NCI-H2171 treated with DMSO at 0.1 percent for 48 hours (cell line): ENCODE measurements around the gene CPNE4.

Source experiments
- DNase-seq: peaks from one replicate; lab custom pipeline; 2025; lab: John Stamatoyannopoulos, UW

The CPNE4 gene

DNA sequence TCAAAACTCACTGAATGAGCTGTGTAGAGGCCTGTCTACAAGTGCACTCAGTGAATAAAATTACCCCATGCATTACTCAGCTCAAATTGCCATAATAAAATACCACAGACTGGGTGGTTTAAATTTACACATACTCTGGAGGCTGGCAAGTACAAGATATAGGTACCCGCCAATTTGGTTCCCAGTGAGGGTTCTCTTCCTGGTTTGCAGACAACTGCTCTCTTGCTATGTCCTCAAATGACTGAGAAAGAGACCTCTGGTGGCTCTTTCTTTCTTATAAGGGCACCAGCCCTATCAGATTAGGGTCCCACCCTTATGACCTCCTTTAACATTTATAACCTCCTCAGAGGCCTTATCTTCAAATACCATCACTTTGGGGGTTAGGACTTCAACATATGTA, 237.0 kb downstream of the CPNE4 start:
- no peak for DNase-seq

DNA sequence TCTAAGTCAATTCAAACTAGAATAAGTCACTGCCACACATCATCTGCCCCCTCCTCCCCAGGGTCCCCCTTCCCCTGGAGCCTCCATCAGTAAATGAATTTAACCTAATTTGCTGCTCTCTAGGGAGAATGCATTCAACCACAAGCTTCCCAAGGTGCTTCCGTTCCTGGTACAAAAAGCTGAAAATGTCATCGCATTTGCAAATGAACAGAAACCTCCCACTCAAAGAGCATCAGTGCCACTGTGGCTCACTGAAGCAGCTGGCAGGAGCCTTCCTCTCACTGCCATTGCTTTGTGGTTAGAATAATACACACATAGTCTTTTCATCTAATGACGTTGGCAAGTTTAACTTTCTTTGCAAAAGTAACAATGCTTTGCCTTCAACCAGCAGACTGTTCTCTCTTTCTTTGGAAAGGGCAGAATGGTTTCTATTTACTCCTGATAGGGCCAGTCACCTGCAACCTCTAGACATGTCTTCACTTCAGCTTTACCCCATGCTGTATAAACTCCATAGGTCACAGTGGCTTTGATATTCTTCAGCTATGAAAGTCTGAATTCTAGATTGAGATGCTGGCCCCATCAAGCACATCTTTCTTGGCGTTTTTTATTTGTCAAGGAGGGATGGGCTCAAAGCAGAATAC, 238.1 kb downstream of the CPNE4 start:
- no peak for DNase-seq

DNA sequence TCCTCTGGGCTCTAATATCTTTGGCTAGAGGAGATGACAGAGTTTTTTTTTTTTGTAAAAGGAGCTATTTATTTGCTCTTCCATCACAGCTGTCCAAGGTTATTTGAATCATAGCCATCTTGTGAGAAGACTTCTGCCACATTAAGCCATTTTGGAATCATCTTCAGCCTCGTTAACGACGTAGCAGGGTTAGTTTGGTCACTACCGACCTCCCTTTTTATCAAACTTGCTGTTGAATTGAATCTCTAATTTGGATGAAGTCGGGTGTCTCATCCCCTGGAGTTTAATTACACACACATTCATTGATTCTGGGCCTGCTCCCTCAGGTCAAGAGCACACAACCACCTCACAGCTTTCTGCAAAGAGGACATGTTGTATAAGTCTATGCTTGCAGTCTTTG, 238.7 kb downstream of the CPNE4 start:
- no peak for DNase-seq

DNA sequence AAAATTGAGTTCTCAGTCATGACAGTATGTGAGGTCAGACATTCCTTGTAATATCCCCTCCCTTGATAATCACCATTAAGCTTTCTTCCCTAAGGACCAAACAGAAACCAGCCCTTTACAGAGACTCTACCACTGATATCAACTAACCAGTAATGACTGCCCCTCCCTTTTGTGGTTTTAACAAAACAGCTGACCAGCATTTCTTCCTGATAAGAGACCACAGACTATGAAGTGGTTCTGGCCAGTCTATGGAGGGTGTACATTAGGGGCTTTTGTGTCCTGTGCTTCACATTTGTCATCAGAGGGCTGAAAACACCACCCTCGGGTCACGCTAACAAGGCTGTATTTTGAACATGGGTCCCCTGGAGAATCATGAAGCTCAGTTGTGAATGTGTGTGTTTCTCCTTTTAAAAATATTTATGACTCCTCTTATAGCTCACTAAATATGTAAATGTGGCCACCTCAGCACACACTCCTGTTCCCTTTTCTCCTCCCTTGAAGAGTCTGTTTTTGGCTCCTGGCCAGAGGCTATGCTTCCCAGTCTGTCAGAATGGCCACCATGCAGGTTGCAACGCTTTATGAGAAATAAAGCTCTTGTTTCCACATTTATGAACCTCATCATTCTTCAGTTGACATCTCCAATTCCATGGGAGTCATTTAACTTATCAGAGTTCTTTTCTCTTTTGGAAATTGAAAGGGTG, 239.3 kb downstream of the CPNE4 start:
- no peak for DNase-seq

DNA sequence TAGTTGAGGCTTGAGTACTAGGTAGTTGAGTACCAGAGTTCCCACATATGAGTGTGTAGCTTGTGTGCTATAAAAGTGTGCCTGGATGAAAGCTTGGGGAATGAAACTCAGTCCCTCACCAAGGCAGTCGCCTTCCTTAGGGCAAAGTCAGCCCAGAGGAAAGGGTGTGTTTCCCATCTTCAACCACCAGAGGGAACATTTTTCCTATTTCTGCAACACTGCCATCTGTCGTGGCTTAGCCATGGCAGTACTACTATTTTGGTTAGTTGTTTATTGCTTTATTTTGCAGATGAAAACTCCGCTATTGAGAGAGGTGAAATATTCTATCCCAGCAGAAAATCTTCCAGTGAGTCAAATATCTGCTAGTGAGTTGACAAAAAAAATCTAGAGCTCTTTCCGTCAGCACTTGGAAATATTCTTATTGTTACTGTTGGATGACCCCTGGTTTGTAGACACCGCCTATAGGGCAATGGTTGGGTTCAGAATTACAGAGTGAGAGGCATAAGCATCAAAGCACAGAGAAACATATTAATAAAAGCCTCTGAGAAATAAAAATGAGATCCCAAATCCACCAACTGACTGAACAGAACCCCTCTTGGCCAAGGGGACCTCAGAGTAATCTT, 239.9 kb downstream of the CPNE4 start:
- peak; percentile 63 for DNase-seq

DNA sequence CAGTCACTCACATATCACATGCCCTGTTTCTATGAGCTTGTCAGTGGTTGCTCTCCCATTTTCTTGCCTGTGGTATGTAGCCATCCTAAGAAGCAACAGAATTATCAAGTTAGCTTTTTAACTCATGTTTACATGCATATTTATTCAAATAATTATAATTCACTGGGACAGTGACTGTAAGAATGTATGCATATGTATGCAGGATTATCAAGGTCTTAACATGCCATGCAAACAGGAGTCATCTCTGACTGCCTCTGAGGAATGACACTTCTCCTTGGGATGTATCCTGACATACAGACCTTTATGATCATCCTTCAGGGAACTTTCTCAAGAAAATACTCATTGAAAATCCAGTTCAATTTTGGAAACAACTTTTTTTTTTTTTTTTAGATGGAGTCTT, 240.9 kb downstream of the CPNE4 start:
- DNase-seq: no peak

DNA sequence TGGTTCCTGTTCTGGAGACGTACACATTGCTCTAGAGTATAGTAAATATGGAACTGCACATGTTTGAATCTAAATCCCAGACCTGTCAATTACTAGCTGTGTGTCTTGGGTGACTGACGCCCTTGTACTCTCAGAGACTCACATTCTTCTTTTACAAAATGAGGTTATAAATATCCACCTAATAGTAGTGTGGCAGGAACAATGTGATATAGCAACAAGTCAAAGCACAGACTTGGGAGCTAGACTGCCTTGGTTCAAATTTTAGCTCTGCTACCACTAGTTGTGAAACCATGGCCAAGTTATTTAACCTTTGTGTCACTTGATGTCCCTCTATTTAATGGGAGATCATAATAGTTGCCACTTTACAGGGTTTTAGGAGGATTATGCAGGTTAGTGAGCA, 245.6 kb downstream of the CPNE4 start:
- DNase-seq: no peak

DNA sequence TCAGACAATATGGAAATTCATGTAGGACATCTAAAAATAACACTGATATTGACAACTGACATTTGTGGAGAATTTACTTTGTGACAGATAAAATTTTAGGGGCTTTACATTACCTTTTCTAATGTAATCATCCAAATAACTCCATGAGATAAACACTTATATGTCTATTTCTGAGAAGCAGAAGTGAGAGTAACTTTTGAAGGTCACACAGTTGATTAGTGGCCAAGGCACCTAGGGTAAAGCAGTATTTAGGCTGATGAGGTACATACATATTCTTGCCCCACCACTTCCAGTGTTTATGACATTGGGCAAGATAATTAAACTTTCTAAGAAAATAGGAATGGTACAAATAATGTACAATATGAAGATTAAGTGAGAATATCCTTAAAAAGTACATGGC, 248.4 kb downstream of the CPNE4 start:
- no peak for DNase-seq

DNA sequence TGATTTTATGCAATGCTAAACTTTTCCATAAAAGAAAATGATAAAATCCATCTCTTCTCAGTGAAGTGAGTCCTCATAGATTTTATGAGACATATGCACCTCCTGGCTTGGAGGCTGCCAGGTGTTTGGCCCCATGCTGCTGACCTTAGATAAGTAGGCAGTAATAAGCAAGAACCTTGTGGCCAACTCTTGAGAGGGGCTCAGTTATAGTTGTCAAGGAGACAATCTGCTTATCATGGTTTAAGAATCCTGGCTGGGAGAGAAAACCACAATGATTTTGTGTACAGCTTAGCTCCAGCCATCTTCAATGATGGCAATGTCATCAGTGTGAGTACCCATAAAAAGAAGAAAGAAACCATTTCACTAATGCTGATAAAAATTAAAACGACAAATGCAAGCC, 252.1 kb downstream of the CPNE4 start:
- no peak for DNase-seq

DNA sequence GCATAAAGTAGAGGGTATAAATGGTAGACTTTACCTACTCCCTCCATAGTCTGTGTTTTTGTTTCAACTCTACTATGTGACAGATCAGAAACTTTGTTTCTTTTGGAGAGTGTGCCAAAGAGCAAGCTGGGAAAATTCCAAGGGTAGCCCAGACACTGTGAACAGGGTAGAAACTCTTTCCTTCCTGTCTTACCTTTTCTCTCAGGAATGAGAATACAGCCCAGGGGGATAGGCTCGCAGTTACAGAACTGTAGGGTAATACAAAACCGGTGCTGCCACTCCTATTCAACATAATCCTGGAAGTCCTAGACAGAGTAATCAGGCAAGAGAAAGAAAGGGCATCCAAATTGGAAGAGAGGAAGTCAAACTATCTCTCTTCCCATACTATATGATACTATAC, 256.3 kb downstream of the CPNE4 start:
- DNase-seq: no peak

DNA sequence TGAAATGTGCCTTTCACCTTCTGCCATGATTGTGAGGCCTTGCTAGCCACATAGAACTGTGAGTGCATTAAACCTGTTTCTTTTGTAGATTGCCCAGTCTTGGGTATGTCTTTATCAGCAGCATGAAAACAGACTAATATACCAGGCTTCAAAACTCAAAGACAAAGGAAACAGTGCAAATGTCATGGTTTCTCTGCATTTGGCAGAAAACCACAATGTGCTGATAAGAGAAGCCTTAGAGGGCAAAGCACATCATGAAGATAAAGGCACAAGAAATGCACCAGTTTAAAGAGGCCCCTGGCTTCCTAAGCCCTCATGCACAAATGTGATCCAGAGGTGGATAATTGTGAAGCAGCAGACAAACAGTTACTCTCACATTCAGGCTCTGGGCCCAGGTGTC, 259.2 kb downstream of the CPNE4 start:
- DNase-seq: no peak

DNA sequence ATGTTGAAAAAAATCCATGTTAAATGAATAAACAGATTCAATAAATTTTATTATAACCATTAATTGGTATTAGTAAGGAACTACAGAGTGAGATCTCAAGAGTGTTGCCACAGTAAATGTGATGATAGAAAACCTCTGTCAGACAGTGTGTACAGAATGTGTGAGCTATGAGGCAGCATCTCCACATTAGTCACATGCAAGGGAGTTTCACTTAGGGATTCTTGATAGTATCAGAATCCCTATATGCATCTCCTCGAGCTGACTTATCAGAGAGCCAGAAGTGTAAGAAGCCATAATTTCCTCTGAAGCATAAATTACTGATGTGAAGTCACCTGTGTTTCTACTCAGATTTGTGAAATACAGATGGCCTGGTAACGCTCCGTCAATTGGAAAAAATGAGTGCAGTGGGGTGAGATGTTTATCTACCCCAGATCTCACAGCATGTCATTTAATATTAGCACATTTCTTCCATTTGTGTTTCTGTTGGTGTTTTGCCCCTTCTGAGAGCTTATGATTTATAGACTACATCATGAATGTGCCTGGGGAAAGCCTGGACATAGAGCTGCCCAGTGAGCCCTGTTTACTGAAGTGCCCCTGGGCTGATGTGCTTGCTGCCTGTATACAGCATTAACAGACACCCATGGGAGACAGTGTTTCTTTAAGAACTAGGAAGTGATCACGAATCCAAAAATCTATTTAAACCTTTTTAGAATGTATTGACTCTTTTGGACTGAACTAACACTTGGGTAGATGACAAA, 262.4 kb downstream of the CPNE4 start:
- peak; percentile 91 for DNase-seq

DNA sequence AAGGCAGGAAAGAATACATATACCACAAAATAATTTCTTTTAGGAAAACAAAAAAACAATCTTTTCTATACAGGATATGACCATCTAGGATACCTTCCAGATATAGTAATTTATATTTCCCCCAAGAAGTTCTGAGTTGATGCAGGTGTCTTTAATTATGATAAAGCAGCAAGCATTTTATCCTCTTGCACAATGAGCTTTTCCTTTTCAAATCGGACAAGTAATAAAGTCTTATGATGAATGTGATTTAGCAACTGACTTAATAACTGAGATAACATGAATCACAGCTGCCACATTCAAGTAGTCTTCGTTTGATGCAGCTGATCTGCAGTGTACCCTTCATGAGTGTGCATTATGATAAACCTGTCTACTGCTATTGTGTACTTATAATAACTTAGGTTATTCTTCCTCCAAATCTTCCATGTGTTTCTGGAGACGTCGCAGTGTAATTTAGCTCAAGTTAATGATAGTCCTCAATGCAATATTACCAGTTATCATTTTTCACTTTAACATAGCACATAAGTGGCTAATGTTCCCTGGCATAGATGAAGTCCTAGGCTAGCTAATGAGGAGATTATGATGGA, 271.7 kb downstream of the CPNE4 start:
- no peak for DNase-seq

DNA sequence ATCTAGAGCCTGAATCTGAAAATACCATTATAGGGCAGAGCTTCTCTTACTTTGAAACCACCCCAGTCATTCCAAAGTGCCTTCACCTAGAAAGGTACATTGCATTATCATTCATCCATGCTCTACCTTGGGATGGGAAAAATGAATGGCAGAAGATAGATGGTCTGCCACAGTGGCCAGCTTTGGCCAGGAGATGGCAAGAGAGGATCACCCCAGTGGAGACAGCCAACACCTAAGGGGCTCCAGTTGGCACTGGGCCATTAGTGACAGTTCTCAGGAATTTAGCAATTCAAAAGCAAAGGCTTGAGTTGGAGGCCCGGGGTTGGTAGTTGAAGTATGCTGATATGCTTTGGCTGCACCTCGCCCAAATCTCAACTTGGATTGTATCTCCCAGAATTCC, 278.4 kb downstream of the CPNE4 start:
- DNase-seq: no peak

DNA sequence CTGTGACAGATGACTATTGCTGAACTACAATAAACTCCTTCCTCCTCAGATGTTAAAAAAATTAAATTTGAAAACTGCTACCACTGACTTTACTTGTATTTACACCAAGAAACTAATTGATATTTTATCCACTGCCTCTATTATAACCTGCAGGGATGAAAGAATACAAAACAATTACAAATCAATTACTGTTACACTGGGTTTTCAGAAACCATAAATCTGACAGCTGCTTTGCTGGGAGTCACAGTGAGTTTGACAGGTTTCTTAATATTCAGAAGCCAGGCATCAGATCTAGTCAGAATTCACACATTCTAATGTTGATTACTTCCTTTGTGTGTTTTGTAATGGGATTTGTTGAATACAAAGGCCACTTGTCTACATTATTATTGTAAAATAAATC, 279.4 kb downstream of the CPNE4 start:
- DNase-seq: no peak

DNA sequence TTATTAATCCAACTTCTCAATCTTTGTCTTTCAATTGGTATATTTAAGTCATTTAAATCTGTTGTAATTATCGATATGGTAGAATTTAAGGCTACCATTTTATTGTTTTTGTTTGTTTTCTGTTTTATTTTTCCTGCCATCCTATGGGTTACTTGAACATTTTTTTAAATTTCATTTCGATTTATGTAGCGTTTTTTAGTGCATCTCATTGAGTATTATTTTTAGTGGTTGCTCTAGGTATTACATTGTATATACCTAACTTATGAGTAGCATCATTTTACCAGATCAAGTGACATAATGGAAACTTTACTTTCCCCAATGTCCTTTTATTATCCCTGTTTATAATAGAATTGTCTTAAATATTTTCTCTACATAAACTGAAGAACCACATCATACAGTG, 284.6 kb downstream of the CPNE4 start:
- no peak for DNase-seq

DNA sequence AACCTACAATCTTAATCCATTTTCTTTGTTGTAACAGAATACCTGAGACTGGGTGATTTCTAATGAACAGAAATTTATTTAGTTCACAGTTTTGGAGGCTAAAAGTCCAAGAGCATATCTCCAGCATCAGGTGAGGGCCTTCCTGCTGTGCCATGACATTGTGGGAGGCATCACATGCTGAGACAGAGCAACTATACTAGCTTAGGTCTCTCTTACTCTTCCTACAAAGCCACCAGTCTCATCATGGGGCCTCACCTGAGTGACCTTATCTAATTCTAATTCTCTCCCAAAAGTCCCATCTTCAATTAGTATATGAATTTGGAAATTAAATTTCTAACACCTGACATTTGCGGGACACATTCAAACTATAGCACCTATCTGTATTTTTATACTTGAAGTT, 285.0 kb downstream of the CPNE4 start:
- no peak for DNase-seq

DNA sequence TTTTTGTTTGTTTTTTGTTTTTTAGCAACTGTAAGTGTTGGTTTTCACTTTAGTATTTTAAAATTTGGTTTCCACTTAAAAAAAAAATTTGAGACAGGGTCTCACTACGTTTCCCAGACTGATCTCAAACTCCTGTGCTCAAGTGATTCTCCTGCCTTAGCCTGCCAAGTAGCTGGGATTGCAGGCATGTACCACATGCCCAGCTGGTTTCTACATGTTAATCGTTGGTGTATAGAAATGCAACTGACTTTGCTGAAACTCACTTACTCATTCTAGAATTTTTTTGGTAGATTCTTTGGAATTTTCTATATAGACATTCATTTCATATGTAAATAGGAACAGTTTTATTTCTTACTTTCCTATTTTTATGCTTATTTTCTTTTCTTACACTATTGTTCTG, 287.3 kb downstream of the CPNE4 start:
- no peak for DNase-seq

DNA sequence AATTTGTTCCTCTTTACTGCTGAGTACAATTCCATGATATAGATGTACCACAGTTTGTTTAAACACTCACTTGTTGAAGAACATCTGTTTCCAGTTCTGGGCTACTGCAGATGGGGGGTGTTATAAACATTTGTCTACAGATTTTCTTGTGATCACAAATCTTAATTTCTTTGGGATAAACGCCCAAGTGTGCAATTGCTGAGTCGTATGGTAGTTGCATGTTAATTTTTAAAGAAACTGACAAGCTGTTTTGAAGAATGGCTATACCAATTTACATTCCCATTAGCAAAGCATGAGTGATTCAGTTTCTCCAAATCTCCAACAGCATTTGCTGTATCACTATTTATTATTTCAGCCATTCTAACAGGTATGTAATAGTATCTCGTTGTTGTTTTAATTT, 290.0 kb downstream of the CPNE4 start:
- DNase-seq: no peak

DNA sequence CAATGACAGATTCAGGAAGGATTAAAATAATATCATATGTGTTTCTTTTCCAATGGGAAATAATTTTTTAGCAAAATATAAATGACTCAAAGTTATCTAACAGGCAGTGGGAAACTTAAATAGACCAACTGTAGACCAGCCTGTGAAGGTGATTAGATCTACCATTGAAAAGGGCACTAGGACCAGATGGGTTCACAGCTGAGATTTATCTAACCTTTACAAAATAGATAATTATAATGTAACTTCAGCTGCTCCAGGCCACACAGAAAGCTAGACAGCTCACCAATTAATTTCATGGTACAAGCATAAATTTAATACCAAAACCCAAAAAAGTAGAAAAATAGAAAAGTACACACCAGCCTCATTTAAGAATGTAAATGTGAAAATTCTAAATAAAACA, 291.7 kb downstream of the CPNE4 start:
- no peak for DNase-seq

DNA sequence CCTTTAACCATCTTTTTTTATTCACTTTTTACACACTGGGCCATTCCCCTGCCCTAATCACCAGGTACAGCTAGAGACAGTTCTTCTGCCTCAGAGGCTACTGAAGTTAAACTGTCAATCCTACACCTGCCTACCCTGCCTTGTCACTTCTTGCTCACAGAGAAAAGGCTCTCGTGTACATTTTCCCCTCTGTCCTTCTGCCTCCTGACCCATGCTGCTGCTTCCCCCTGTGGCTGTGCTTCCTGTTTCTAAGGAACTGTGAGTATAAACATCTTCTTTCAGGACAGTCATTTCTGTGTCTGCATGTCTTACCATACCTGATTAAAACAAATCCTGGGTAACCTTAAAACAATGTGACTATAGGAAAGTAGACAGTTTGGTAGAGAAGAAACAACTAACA, 295.6 kb downstream of the CPNE4 start:
- DNase-seq: no peak

DNA sequence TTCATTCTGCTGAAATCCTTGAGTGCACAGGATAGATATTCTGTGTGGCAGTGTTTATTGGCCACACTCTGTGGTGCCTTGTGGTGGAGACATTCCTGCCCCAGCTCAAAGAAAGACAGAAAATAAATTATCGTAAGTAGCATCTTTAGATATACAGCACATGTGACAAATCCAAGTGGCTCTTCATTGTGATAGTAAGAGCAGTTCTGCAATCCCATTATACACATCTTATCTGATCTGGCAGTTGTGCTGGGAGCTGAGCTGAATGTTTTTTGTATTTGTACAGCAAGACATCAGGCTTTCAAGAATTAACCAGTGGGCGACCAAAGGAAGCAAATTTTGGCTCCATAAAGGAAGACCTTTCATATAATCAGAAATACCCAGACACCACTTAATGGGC, 296.7 kb downstream of the CPNE4 start:
- no peak for DNase-seq

DNA sequence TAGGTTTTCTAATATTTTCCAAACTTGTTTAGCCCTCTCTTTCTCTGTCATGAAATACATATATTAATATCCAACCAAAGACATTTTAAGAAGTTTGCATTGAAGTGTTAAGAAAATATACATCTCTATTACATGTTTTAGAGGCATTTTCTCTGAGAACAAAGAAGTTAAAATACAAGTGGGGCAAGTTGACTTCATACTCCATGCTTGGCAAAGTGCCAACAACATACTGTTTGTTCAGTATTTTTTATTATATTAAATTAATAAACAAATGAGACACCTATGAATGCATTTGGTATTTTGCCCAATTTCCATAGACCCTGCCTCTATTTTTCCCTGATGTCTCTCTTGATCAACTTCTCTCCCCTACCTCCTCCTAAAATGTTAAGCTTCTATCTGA, 299.3 kb downstream of the CPNE4 start:
- DNase-seq: no peak
